ENCODE data around the gene LRRC51.
A peak's percentile ranks its signal among the peaks of the same experiment; 100 is the strongest.

LRRC51 gene

GRCh38 chr11:72039856-72040401 lies 40.7 kb upstream of the LRRC51 start:
- DNase-seq (ENCODE audit: low read depth): no peak
- TF ChIP-seq CTCF (IDR thresholded peaks at IDR 0.05; ENCODE audit: low read depth, low read length, missing control alignments): no peak
- in situ Hi-C loops (cut with HindIII; ENCODE audit: low sequenced_read_pairs): no loop called here
- peak overlapping the region; percentile 78 for H3K4me3 ChIP-seq (ENCODE audit: low read depth, low read length)

GRCh38 chr11:72040491-72041363 lies 39.9 kb upstream of the LRRC51 start:
- peak; percentile 86 for DNase-seq (ENCODE audit: low read depth)
- H3K4me3 ChIP-seq (ENCODE audit: low read depth, low read length): peak overlapping the region; percentile 78
- in situ Hi-C loops (cut with HindIII; ENCODE audit: low sequenced_read_pairs): no loop called here
- TF ChIP-seq CTCF (IDR thresholded peaks at IDR 0.05; ENCODE audit: low read depth, low read length, missing control alignments): no peak

- peak overlapping the region; percentile 78 for H3K4me3 ChIP-seq (ENCODE audit: low read depth, low read length)
- in situ Hi-C loops (cut with HindIII; ENCODE audit: low sequenced_read_pairs): no loop called here
- peak; percentile 49 for DNase-seq (ENCODE audit: low read depth)
- no peak for TF ChIP-seq CTCF (IDR thresholded peaks at IDR 0.05; ENCODE audit: low read depth, low read length, missing control alignments)
Measured at GRCh38 chr11:72041364-72042063, 39.1 kb upstream of the LRRC51 start.

- TF ChIP-seq CTCF (IDR thresholded peaks at IDR 0.05; ENCODE audit: low read depth, low read length, missing control alignments): no peak
- in situ Hi-C loops (cut with HindIII; ENCODE audit: low sequenced_read_pairs): no loop called here
- no peak for DNase-seq (ENCODE audit: low read depth)
- peak overlapping the region; percentile 78 for H3K4me3 ChIP-seq (ENCODE audit: low read depth, low read length)
Measured at GRCh38 chr11:72042064-72042745, 38.4 kb upstream of the LRRC51 start.

- no peak for DNase-seq (ENCODE audit: low read depth)
- in situ Hi-C loops (cut with HindIII; ENCODE audit: low sequenced_read_pairs): no loop called here
- TF ChIP-seq CTCF (IDR thresholded peaks at IDR 0.05; ENCODE audit: low read depth, low read length, missing control alignments): no peak
- no peak overlapping the region for H3K4me3 ChIP-seq (ENCODE audit: low read depth, low read length)
Measured at GRCh38 chr11:72045849-72046248, 34.8 kb upstream of the LRRC51 start.

Measured in astrocyte of the cerebellum (primary cell).